HEK293 (cell line): Measurements from ENCODE around the gene TCAP.

Source experiments
- GLIS1 ChIP-seq: fragments of 450-650 bp; formaldehyde crosslinking; IDR thresholded peaks from 2 replicates; pipeline ENCODE4 v1.5.1; 2016; ENCODE audit warnings: missing biosample characterization, missing genetic modification characterization
- GLIS2 ChIP-seq: fragments of 450-650 bp; formaldehyde crosslinking; IDR thresholded peaks from 2 replicates; pipeline ENCODE4 v1.5.1; 2016; ENCODE audit warnings: missing biosample characterization, missing genetic modification characterization
- KLF7 ChIP-seq: fragments of 450-650 bp; formaldehyde crosslinking; IDR thresholded peaks from 2 replicates; pipeline ENCODE4 v1.5.1; 2016; ENCODE audit warnings: missing biosample characterization, missing genetic modification characterization, borderline replicate concordance
- KLF8 ChIP-seq: fragments of 450-650 bp; formaldehyde crosslinking; IDR thresholded peaks from 2 replicates; pipeline ENCODE4 v1.5.1; 2016; ENCODE audit warnings: missing biosample characterization, missing genetic modification characterization
- MYNN ChIP-seq: fragments of 450-650 bp; formaldehyde crosslinking; IDR thresholded peaks from 2 replicates; pipeline ENCODE4 v1.5.1; 2016; ENCODE audit warnings: missing biosample characterization, missing genetic modification characterization, borderline replicate concordance
- OSR2 ChIP-seq: fragments of 450-650 bp; formaldehyde crosslinking; IDR thresholded peaks from 2 replicates; pipeline ENCODE4 v1.5.1; 2016; ENCODE audit warnings: missing biosample characterization, missing genetic modification characterization
- SETDB1 ChIP-seq: IDR thresholded peaks from one replicate; pipeline ENCODE4 v1.6.1; 2017; ENCODE audit warnings: mild to moderate bottlenecking, low read length, moderate library complexity, mixed read lengths; ENCODE audit not compliant: insufficient read length
- WT1 ChIP-seq: fragments of 450-650 bp; formaldehyde crosslinking; IDR thresholded peaks from 2 replicates; pipeline ENCODE4 v1.5.1; 2016; ENCODE audit warnings: missing biosample characterization, missing genetic modification characterization
- ZBTB17 ChIP-seq: fragments of 450-650 bp; formaldehyde crosslinking; IDR thresholded peaks from 2 replicates; pipeline ENCODE4 v1.5.1; 2016; ENCODE audit warnings: missing biosample characterization, missing genetic modification characterization
- ZBTB26 ChIP-seq: fragments of 450-650 bp; formaldehyde crosslinking; optimal IDR thresholded peaks from 2 replicates; pipeline ENCODE3; 2016; ENCODE audit warnings: missing biosample characterization, mild to moderate bottlenecking, missing genetic modification characterization
- ZBTB8A ChIP-seq: fragments of 450-650 bp; formaldehyde crosslinking; IDR thresholded peaks from 2 replicates; pipeline ENCODE4 v1.5.1; 2016; ENCODE audit warnings: missing biosample characterization, missing genetic modification characterization
- ZNF174 ChIP-seq: fragments of 450-650 bp; formaldehyde crosslinking; IDR thresholded peaks from 2 replicates; pipeline ENCODE4 v1.5.0; 2017; ENCODE audit warnings: missing biosample characterization, mild to moderate bottlenecking, missing genetic modification characterization
- ZNF19 ChIP-seq: fragments of 450-650 bp; formaldehyde crosslinking; IDR thresholded peaks from 2 replicates; pipeline ENCODE4; 2016; ENCODE audit warnings: missing biosample characterization, missing genetic modification characterization, low read depth
- ZNF211 ChIP-seq: fragments of 450-650 bp; formaldehyde crosslinking; IDR thresholded peaks from 2 replicates; pipeline ENCODE4 v1.5.1; 2016; ENCODE audit warnings: low read depth, missing biosample characterization, missing genetic modification characterization
- ZNF214 ChIP-seq: fragments of 450-650 bp; formaldehyde crosslinking; IDR thresholded peaks from 2 replicates; pipeline ENCODE4 v1.5.1; 2017; ENCODE audit warnings: missing biosample characterization, mild to moderate bottlenecking, missing genetic modification characterization, borderline replicate concordance
- ZNF223 ChIP-seq: fragments of 450-650 bp; formaldehyde crosslinking; IDR thresholded peaks from 2 replicates; pipeline ENCODE4 v1.5.1; 2016; ENCODE audit warnings: missing biosample characterization, missing genetic modification characterization
- ZNF248 ChIP-seq: fragments of 450-650 bp; formaldehyde crosslinking; IDR thresholded peaks from 2 replicates; pipeline ENCODE4 v1.5.1; 2017; ENCODE audit warnings: missing biosample characterization, missing genetic modification characterization
- ZNF280D ChIP-seq: fragments of 450-650 bp; formaldehyde crosslinking; IDR thresholded peaks from 2 replicates; pipeline ENCODE4 v1.5.1; 2016; ENCODE audit warnings: missing biosample characterization, missing genetic modification characterization
- ZNF302 ChIP-seq: fragments of 450-650 bp; formaldehyde crosslinking; IDR thresholded peaks from 2 replicates; pipeline ENCODE4 v1.5.1; 2016; ENCODE audit warnings: missing biosample characterization, missing genetic modification characterization, low read depth
- ZNF324 ChIP-seq: fragments of 450-650 bp; formaldehyde crosslinking; IDR thresholded peaks from 2 replicates; pipeline ENCODE4 v1.5.1; 2016; ENCODE audit warnings: missing biosample characterization, missing genetic modification characterization
- ZNF514 ChIP-seq: fragments of 450-650 bp; formaldehyde crosslinking; IDR thresholded peaks from 2 replicates; pipeline ENCODE4 v1.5.1; 2016; ENCODE audit warnings: missing biosample characterization, missing genetic modification characterization
- ZNF544 ChIP-seq: fragments of 450-650 bp; formaldehyde crosslinking; IDR thresholded peaks from 2 replicates; pipeline ENCODE4 v1.5.0; 2017; ENCODE audit warnings: missing biosample characterization, missing genetic modification characterization
- ZNF560 ChIP-seq: fragments of 450-650 bp; formaldehyde crosslinking; IDR thresholded peaks from 2 replicates; pipeline ENCODE4 v1.5.1; 2017; ENCODE audit warnings: missing biosample characterization, missing genetic modification characterization, borderline replicate concordance
- ZNF571 ChIP-seq: fragments of 450-650 bp; formaldehyde crosslinking; IDR thresholded peaks from 2 replicates; pipeline ENCODE4 v1.5.0; 2017; ENCODE audit warnings: missing biosample characterization, missing genetic modification characterization
- ZNF580 ChIP-seq: fragments of 450-650 bp; formaldehyde crosslinking; IDR thresholded peaks from 2 replicates; pipeline ENCODE4 v1.5.1; 2016; ENCODE audit warnings: missing biosample characterization, missing genetic modification characterization
- ZNF596 ChIP-seq: fragments of 450-650 bp; IDR thresholded peaks from 2 replicates; pipeline ENCODE4 v1.5.0; 2018; ENCODE audit warnings: missing biosample characterization, mild to moderate bottlenecking, missing genetic modification characterization, moderate library complexity
- ZNF610 ChIP-seq: fragments of 450-650 bp; formaldehyde crosslinking; IDR thresholded peaks from 2 replicates; pipeline ENCODE4 v1.5.1; 2016; ENCODE audit warnings: missing biosample characterization, missing genetic modification characterization, borderline replicate concordance
- ZNF624 ChIP-seq: fragments of 450-650 bp; formaldehyde crosslinking; IDR thresholded peaks from 2 replicates; pipeline ENCODE4 v1.5.1; 2017; ENCODE audit warnings: missing biosample characterization, missing genetic modification characterization
- ZNF626 ChIP-seq: fragments of 450-650 bp; sonication (Bioruptor Pico); formaldehyde crosslinking; IDR thresholded peaks from 2 replicates; pipeline ENCODE4 v1.5.1; 2018; ENCODE audit warnings: missing biosample characterization, missing genetic modification characterization, inconsistent platforms
- ZNF707 ChIP-seq: fragments of 450-650 bp; formaldehyde crosslinking; IDR thresholded peaks from 2 replicates; pipeline ENCODE4 v1.5.1; 2016; ENCODE audit warnings: missing biosample characterization, missing genetic modification characterization
- ZNF776 ChIP-seq: fragments of 450-650 bp; formaldehyde crosslinking; IDR thresholded peaks from 2 replicates; pipeline ENCODE4 v1.5.0; 2017; ENCODE audit warnings: missing biosample characterization, missing genetic modification characterization, borderline replicate concordance
- ZNF791 ChIP-seq: fragments of 450-650 bp; formaldehyde crosslinking; IDR thresholded peaks from 2 replicates; pipeline ENCODE4 v1.5.1; 2016; ENCODE audit warnings: missing biosample characterization, missing genetic modification characterization
- ZSCAN16 ChIP-seq: fragments of 450-650 bp; formaldehyde crosslinking; IDR thresholded peaks from 2 replicates; pipeline ENCODE4 v1.5.1; 2016; ENCODE audit warnings: missing biosample characterization, missing genetic modification characterization
- ZSCAN23 ChIP-seq: fragments of 450-650 bp; formaldehyde crosslinking; IDR thresholded peaks from 2 replicates; pipeline ENCODE4 v1.5.1; 2016; ENCODE audit warnings: missing biosample characterization, missing genetic modification characterization

Gene TCAP

GRCh38 chr17:39687546-39688474, 22.7 kb downstream of the TCAP start, which contains the start of gene PGAP3 (continued):
- TF ChIP-seq SETDB1 (no peak), ZNF624 (tag by site-specific recombination) (no peak), ZSCAN23 (no peak), ZNF560 (tag by site-specific recombination) (no peak), ZNF580 (tag by site-specific recombination) (no peak), MYNN (no peak), ZNF248 (tag by site-specific recombination) (no peak), ZNF280D (tag by site-specific recombination) (no peak), GLIS1 (peak; percentile 65; the same call in 1 of the 2 replicates), ZNF302 (tag by site-specific recombination) (no peak), KLF8 (tag by site-specific recombination) (peak; percentile 53; the same call in 1 of the 2 replicates), ZBTB17 (tag by site-specific recombination) (peak; percentile 63), KLF7 (0 out of 2 replicates have a peak, but pooled peaks have one; percentile 48), GLIS2 (tag by site-specific recombination) (peak; percentile 56), ZNF214 (tag by site-specific recombination) (no peak), ZNF596 (tag by site-specific recombination) (no peak), ZNF776 (tag by site-specific recombination) (no peak), ZNF707 (tag by site-specific recombination) (no peak), WT1 (tag by site-specific recombination) (no peak), ZBTB26 (tag by site-specific recombination) (peak; percentile 32), ZNF324 (tag by site-specific recombination) (peak; percentile 65; the same call in 1 of the 2 replicates), ZSCAN16 (tag by site-specific recombination) (no peak), ZNF610 (tag by site-specific recombination) (peak; percentile 53; the same call in 1 of the 2 replicates), ZNF174 (tag by site-specific recombination) (no peak), ZNF791 (no peak), ZNF223 (tag by site-specific recombination) (no peak), ZNF19 (tag by site-specific recombination) (no peak), ZNF571 (tag by site-specific recombination) (no peak), ZNF626 (tag by site-specific recombination) (no peak), OSR2 (tag by site-specific recombination) (no peak), ZNF211 (tag by site-specific recombination) (no peak), ZBTB8A (tag by site-specific recombination) (peak; percentile 51), ZNF544 (tag by site-specific recombination) (no peak), ZNF514 (tag by site-specific recombination) (no peak)
